Ureter (tissue), 1 donor: Measurements from ENCODE around the gene PLK1. TPM values are rescaled to one million over a fixed set of nuclear protein-coding genes. Genes with fewer than 3 reads are reported as not detected.
"Not testable (repeated sequence)": the region's sequence is repeated elsewhere in the genome, so short reads cannot be mapped to it uniquely, and the experiment has no call there.

Source experiments
- DNase-seq: peaks from one replicate; pipeline ENCODE4 v3.0.0-alpha.2; 2020; ENCODE audit warnings: low spot score
- total RNA-seq: library from RNA; stranded (reverse); gene quantifications from one replicate; pipeline ENCODE4 v1.2.4, GENCODE V29; 2023
- donor health status: DM: yes; HTN: yes; CAD: no.

Gene PLK1
- total RNA-seq, 1 donor from 2014 or later: 2.1 TPM

GRCh38 chr16:23710008-23710407 is 31.3 kb downstream of the PLK1 start:
- no peak for DNase-seq

GRCh38 chr16:23710504-23710903 is 31.8 kb downstream of the PLK1 start:
- DNase-seq: no peak

- DNase-seq: peak; percentile 74
Measured at GRCh38 chr16:23711785-23712184, 33.1 kb downstream of the PLK1 start.

- DNase-seq: no peak
Measured at GRCh38 chr16:23712976-23713375, 34.3 kb downstream of the PLK1 start, which contains the start of gene ERN2. Gene ERN2 (minus strand): TSS chr16:23713222. CDS start chr16:23713187, 35 bp downstream.

GRCh38 chr16:23716484-23716883 is 37.8 kb downstream of the PLK1 start:
- no peak for DNase-seq

- DNase-seq: not testable (repeated sequence)
Measured at GRCh38 chr16:23722613-23723240, 44.0 kb downstream of the PLK1 start.

GRCh38 chr16:23724096-23724784 is 45.6 kb downstream of the PLK1 start:
- DNase-seq: no peak

GRCh38 chr16:23724785-23725131 is 46.1 kb downstream of the PLK1 start:
- DNase-seq: no peak

- DNase-seq: no peak
Measured at GRCh38 chr16:23726710-23727109, 48.0 kb downstream of the PLK1 start.

- no peak for DNase-seq
Measured at GRCh38 chr16:23728112-23728477, 49.4 kb downstream of the PLK1 start.

- peak; percentile 69 for DNase-seq
Measured at GRCh38 chr16:23729503-23730424, 51.1 kb downstream of the PLK1 start.

- DNase-seq: no peak
Measured at GRCh38 chr16:23734176-23734893, 55.6 kb downstream of the PLK1 start.

GRCh38 chr16:23737423-23738028 is 58.8 kb downstream of the PLK1 start:
- DNase-seq: not testable (repeated sequence)

- DNase-seq: no peak
Measured at GRCh38 chr16:23739516-23739915, 60.8 kb downstream of the PLK1 start.

Other genes with a start within 250 kb of the PLK1 start
- 45.6 TPM for gene COG7, start 225.7 kb upstream of the PLK1 start, total RNA-seq
- 99.4 TPM for gene GGA2, start 168.4 kb upstream of the PLK1 start, total RNA-seq
- gene EARS2, start 121.5 kb upstream of the PLK1 start, total RNA-seq: 45.6 TPM
- 51.3 TPM for gene UBFD1, start 121.2 kb upstream of the PLK1 start, total RNA-seq
- gene NDUFAB1, start 82.6 kb upstream of the PLK1 start, total RNA-seq: 60.1 TPM
- gene PALB2, start 37.6 kb upstream of the PLK1 start, total RNA-seq: 21.3 TPM
- gene DCTN5, start 37.4 kb upstream of the PLK1 start, total RNA-seq: 76.8 TPM
- 87.6 TPM for gene ERN2, start 34.3 kb downstream of the PLK1 start, total RNA-seq
- gene CHP2, start 76.1 kb downstream of the PLK1 start, total RNA-seq: 7.9 TPM
- gene PRKCB, start 157.1 kb downstream of the PLK1 start, total RNA-seq: 14.3 TPM